Astrocyte (in vitro differentiated cells and primary cell): Measurements from ENCODE around the gene PBLD.
"Not testable (repeated sequence)": the region's sequence is repeated elsewhere in the genome, so short reads cannot be mapped to it uniquely, and the experiment has no call there.

ENCODE experiments used
- CTCF ChIP-seq: IDR thresholded peaks from 2 replicates; pipeline ENCODE4 v1.5.1; 2011; ENCODE audit warnings: low read depth, mild to moderate bottlenecking, inconsistent platforms, low read length, moderate library complexity; ENCODE audit not compliant: insufficient read depth
- EZH2 ChIP-seq: IDR thresholded peaks from 2 replicates; pipeline ENCODE4 v1.6.1; 2012; ENCODE audit warnings: mild to moderate bottlenecking, low read length, inconsistent platforms; ENCODE audit not compliant: insufficient read depth

GRCh38 chr10:68324396-68324795, 8.3 kb downstream of the PBLD start:
- TF ChIP-seq CTCF, EZH2: not testable (repeated sequence)
